HG03521 (cell line): ENCODE measurements around the gene ANKRD11.
"Not testable (repeated sequence)": the region's sequence is repeated elsewhere in the genome, so short reads cannot be mapped to it uniquely, and the experiment has no call there.

Source experiments
- ATAC-seq: cut with Tn5 transposase; IDR thresholded peaks from one replicate; pipeline ENCODE4 v1.9.1; 2021; ENCODE audit warnings: mild to moderate bottlenecking, moderate library complexity; ENCODE audit not compliant: unreplicated experiment

ANKRD11 gene

DNA sequence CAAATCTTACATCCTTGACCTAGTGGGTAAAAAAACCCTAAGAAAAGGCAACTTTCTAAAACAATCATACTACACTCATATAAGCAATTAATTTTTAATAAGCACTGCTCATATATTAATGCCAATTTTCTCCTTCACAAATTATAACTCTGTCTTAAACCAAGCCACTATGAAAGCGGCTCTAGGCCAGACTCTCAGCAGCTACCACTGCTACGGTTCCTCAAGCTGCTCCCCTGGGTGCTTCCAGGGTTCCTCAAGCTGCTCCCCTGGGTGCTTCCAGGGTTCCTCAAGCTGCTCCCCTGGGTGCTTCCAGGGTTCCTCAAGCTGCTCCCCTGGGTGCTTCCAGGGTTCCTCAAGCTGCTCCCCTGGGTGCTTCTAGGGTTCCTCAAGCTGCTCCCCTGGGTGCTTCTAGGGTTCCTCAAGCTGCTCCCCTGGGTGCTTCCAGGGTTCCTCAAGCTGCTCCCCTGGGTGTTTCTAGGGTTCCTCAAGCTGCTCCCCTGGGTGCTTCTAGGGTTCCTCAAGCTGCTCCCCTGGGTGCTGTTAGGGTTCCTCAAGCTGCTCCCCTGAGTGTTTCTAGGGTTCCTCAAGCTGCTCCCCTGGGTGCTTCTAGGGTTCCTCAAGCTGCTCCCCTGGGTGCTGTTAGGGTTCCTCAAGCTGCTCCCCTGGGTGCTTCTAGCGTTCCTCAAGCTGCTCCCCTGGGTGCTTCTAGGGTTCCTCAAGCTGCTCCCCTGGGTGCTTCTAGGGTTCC is 35.8 kb downstream of the ANKRD11 start:
- not testable (repeated sequence) for ATAC-seq

DNA sequence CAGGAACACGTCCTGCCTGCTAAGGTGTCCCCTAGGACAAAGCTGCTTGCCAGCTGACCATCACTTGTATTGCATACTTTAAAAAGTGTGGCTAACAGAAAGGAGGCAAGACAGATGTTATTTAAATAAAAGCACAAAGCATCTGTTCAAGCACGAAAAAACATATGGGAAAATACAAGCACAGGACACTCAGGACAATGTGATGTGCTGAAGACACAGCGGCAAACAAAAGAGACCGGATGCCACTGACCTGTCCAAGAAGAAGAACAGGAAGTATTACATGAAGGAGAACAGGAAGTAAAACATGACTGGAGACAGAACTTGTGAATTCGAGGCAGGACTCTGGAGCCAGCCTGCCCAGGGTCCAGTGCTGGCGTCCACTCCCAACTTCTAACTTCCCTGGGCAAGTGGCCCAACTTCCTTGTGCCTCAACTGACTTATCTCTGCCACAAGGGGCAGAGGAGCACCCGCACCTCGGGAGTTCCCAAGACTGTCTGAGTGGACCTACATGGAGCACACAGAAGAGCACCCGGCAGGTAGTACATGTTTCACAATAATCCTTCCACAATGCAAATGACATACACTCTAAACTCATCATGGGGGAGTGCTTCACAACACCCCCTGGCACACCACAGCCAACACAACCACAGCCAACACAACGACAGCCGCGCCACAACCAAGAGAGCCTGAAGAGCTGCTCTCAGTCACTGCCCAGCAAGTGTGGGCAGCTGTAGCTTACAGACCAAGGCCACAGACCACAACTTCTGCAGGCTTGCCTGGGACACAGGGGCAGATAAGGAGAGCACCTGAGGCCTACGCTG is 36.6 kb downstream of the ANKRD11 start:
- ATAC-seq, result no peak

DNA sequence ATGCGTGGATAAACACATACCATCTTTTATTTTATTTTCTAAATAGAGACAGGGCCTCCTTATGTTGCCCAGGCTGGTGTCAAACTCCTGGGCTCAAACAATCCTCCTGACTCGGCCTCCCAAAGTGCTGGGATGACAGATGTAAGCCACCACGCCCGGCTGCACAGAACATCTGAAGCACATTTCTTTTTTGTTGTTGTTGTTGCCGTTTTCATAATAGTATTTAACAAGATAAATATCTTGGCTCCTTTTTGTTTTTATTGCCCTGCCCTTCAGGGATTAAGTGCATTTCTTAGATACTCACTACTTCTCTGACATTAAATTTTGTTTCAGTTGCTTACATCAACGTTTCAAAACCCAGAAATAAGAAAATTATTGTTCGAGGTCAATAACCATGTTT is 37.4 kb downstream of the ANKRD11 start:
- no peak for ATAC-seq

DNA sequence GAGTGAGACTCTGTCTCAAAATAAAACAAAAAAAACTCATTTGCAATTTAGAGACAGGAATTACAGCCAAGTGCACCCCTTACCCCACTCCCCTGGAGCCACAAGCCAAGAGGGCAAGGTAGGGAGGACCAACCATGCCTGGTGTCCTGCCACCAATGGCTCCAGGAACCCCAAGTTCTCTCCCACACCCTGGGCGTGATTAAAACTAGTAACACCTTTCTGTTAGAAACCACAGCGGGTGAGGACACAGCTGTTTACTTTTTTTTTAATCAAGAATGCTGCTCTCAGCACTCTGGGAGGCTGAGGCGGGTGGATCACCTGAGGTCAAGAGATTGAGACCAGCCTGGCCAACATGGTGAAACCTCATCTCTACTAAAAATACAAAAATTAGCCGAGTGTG is 38.1 kb downstream of the ANKRD11 start:
- no peak for ATAC-seq

DNA sequence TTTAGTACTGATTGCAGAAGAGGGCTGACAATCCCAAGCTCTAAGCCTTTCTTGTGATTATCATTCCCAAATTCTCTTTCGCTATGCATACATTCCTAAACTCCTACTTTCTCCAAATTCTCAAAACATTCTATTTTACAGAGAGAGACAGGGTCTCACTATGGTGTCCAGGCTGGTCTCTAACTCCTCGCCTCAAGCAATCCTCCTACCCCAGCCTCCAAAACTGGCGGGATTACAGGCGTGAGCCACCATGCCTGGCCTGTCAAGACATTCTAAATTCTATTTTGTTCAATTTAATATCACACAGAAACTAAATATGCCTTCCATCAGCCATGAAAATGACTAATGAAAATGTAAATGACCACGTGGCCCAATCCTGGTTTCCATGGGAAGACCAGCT is 39.8 kb downstream of the ANKRD11 start:
- no peak for ATAC-seq

DNA sequence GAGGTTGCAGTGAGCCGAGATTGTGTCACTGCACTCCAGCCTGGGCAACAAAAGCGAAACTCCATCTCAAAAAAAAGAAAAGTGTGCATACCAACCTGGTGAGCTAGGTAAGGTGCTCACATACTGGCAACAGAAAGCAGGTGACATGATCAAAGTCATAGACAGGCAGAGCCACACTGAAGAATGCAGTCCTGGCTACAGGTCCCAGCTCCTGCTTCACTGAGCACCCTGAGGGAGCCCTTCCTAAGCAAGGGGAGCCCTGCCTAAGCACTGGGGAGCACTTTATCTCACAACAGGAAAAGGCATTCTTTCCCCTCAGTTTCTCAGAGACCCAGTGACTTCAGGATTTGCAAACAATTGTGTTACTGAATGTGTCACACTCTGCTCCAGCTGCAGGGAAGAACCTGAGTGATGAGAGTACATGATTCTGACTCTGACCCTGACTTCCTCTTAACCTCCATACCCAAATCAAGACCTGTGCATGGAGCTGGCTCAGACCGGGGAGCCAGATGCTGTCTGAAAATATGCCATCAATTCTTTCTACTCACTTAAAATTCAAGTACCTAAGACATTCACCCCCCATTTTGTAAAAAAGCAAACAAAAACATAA is 40.5 kb downstream of the ANKRD11 start:
- no peak for ATAC-seq

DNA sequence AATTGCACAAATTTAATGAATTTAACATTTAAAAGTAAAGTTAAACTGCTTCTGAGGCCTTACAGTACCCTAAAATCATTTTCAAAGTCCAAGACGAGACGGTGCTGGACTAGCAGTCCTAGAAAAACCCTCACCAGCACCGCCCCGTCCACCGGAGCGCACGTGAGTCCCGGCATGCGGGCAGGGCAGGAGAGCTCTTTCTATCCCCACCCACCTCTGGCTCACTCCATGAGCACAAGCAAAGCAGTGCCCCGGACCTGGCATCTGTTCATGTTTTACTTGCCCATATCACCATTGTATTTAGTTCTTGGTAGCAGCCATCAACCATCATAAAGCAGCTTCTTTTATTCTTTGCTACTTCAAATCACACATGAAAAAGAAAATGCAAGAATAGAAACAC is 41.7 kb downstream of the ANKRD11 start:
- no peak for ATAC-seq

DNA sequence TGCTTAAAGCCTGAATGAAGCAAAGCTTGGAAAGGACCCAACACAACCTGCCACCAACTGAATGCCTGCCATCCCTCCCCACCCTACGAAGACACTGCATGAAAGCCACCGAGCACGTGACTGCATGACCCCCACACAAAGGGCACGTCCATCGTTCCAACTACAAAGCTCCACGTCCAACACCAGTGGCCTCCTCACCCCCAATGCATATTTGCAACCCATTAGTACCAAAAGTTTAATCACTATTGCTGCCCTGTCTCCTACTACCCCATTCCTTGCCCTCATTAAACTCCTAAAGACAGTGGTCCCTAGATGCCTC is 43.4 kb downstream of the ANKRD11 start:
- no peak for ATAC-seq

DNA sequence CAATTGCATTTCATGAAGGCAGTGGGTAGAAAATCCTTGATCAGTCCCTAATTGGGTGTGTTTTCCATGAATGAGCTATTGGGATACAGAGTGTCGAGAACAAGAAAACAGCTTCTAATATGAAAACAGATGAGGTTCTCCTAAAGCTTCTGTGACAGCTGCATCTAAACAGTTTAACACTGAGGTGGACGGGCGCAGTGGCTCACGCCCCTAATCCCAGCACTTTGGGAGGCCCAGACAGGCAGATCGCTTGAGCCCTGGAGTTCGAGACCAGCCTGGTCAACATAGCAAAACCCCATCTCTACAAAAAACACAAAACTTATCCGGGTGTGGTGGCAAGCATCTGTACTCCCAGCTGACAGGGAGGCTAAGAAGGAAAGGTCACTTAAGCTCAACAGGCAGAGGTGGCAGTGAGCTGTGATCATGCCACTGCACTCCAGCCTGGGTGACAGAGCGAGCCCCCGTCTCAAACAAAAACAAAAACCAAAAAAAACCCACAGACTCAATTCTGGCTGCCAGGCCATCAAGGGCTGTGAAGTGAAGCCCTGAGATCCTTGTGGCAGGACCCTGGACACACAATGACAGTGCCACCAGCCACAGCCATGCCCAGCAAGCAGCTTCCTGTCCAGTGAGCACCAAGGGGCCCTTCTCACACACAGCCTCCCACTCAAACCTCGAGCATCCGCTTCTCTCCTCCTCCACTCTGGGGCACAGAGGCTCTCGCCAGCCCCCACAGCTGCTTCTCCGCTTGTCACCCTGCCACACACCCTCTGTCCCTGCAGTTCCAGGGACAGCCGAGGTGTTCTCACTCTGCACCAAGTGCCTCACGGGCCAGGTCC is 44.0 kb downstream of the ANKRD11 start:
- no peak for ATAC-seq

DNA sequence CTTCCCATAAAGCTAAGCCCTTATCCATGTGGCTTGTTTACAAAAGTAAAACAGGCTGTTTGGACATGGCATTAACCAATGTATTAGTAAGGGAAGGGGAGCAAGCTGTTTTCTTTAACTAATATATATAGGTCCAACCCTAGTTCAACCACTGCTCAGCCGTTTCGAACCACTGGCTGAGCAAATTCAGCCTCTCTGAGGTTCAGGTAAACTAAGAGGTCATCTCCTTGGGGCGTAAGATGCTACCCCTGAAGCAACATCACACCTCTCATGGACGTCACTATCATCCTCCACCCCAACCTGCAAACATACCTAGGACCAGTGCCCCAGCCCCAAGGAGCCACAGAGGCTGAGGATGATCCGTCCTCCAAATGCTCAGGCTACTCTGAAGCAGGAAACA is 45.2 kb downstream of the ANKRD11 start:
- ATAC-seq, result no peak

DNA sequence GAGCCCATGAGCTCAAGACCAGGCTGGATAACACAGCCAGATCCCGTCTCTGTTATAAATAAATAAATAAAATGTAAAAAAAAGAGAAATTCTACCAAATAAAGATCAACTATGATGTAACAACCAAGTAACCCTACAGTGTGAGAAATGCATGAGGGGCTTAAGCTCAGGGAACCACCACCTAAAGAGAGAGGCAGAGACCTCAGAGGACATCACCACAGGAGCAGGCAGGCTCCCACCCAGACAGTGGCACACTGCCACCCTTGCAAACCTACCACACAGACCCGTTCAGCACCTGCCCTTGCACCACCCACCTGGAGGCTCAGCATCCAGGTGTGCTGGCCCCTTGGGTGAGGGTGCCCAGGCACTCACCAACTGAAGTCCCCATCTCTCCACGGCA is 45.6 kb downstream of the ANKRD11 start:
- ATAC-seq, result no peak

DNA sequence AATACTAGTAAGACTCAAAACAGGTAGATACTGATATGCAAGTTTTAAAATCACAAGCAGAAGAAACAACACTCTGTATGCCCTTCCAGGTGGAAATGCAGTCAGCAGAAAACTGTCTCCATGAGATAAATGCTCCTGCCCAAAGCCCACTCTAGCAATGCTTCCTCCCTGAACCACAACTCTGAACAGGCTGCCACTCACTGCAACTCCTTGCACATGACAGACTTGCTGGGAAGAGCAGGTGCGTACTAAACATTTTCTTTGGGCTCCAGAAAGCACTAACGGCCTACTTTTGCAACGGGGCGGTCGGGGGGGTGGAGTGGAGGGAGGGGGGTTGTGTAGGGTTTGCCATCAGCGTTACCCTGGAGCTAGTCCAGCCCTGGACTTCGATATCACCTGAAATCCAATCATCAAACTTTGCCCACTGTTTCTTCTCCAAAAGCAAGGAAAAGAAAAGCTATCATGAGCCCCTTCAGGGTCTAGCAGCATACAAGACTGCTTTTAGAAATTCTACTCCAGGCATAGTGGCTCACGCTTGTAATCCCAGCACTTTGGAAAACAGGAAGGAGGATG is 46.1 kb downstream of the ANKRD11 start:
- no peak for ATAC-seq

DNA sequence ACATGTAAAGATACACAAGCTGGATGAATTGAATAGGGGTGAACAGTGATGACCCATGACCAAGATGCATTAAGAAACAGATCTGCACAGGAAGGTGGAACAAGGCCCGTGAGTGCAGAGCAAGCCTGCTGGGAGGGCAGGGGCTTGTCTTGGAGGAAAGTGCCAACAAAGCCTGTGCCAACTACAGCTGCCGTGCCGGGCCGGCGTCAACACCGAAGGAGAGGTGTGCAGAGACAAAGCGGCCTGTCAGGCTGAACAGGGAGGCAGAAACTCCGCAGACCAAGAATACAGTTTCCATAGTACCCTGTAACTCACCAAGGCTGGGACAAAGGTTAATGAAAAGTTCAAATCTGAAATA is 46.7 kb downstream of the ANKRD11 start:
- no peak for ATAC-seq

DNA sequence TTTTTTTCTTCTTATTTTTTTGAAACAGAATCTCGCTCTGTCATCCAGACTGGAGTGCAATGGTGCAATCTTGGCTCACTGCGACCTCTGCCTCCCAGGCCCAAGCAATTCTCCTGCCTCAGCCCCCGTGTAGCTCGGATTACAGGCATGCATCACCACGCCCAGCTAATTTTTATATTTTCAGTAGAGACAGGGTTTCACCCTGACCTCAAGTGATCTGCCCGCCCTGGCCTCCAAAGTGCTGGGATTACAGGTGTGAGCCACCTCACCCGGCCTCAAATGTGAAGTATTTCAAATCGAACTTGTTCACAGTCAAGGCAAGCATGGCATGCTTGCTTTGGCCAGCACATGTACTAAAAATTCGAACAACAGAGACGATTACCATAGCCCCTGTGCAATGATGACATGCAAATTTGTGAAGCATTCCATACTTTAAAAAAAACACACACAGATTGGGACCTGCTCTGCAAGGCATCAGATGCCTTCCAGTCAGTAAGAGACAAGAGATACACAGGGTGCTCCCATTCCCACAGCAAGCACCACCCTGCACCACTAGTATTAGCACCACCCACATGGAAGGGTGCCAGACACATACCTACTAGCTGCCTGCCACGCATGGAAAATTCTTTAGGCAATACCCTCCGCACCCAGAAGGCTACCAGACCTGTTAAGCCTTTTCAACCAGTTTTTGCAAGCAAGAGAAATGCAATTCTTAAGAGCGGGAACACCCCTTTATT is 47.2 kb downstream of the ANKRD11 start:
- ATAC-seq, result no peak

DNA sequence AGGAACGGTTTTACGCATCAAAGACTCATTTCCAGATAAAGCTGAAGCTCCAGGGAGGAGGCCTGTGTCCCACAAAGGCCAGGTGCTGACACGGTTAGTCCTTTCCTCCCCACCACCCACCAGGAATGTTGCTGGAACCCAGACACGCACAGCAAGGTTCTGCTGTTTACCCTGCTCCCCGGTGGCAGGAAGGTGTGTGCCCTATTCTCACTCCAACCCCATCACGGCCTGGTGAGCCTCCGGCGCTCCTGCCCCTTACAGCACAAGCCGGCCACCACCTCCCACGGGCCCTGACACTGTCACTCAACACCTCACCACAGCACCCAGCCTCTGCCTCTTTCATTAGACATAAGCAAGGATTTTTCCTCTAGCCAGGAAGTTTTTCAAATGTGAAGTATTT is 47.8 kb downstream of the ANKRD11 start:
- ATAC-seq, result no peak

DNA sequence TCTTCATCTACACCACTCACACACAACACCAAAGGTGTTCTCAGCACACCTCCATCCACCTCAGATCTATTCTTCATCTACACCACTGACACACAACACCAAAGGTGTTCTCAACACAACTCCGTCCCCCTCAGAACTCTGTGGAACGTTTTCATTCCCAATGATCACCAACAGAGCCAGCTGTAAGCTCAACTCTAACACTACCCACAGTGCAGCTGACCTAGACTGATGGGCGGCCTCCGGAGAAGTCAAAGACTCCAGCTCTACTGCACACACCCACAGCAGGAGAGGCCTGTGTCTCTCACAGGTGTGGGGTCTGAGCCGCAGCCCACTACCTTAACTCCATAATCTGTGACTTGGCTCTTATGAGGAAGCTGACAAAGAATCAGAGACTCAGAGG is 50.7 kb downstream of the ANKRD11 start:
- no peak for ATAC-seq

DNA sequence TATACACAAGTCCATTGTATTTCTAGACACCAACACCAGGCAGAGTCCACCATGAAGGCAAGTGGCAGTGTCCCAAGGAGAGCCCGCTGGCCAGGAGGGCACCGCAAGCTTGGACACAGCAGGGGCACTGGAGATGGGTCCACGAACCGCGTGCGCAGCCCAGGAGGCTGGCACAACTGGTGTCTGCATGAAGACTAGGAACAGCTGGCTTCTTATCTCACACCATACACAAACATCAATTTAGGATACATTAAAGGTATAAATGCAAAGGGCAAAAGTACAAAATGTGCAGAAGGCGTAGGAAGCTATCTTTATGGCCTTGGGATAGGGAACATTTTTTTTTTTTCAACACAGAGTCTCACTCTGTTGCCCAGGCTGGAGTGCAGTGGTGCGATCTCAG is 52.4 kb downstream of the ANKRD11 start:
- no peak for ATAC-seq

DNA sequence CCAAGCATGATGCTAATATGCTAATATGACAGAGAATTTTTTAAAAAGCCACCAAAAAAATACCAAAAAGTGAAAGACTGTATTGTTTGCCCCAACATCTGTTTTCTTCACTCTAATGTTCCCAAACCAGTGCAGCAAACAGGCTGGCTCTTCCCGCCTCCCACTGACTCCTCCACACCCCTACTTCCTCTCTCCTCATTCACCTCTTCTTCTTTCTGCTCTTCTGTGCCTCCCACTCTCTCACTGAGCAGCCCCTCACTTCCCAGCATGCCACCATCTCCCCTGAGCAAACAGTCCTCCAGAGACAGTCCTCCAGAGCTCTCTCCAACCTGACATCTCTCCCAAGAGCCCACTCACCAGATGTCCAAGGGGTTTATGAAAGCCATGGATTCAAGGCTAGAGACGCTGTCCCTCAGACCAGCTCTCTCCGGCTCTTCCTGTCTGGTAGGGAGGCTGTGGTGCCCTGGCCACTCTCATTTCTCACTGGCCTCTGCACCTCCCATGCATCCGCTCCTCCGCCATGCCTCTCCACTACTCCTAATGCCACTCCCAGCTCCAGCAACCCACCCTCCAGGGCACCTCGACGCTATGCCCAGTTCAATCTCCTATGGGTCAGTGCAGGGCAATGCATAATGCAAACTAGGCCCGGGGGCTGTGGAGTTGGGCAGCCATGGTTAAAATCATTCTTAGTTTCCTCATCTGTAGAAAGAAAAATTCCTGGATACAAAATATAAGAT is 52.9 kb downstream of the ANKRD11 start:
- no peak for ATAC-seq

DNA sequence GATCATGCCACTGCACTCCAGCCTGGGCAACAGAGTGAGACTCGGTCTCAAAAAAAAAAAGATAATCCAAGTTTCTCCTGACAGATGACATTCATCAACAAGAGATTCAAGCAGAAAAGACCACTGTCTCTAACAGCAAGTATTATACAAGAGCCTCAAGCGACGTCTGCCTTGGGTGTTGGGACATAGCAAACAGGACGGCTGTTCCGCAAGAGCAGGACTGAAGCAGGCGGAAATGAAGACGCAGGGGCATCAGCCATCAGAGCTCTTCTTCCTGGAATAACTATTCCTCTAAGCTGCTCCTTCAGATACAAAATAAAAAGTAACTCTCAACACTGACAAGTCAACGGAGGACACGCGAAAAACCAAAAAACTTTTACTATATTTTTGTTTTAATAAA is 54.0 kb downstream of the ANKRD11 start:
- no peak for ATAC-seq

DNA sequence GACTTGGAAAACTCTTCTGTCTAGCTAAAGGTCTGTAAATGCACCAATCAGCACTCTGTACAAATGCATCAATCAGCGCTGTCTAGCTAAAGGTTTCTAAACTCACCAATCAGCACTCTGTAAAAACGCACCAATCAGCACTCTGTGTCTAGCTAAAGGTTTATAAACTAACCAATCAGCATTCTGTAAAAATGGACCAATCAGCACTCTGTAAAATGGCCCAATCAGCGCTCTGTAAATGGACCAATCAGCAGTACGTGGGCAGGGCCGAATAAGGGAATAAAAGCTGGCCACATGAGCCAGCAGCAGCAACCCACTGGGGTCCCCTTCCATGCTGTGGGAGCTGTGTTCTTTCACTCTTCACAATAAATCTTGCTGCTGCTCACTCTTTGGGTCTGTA is 55.3 kb downstream of the ANKRD11 start:
- not testable (repeated sequence) for ATAC-seq
